Stimulated activated CD8-positive, alpha-beta memory T cell treated with anti-CD3 and anti-CD28 coated beads, Interleukin-2, amount 100 ng/mL, for 1 hour (primary cell): ENCODE measurements around the gene DEFB112.

Experiments used
- DNase-seq, 2 donors: peaks; one replicate each; pipeline ENCODE4 v3.0.0-alpha.2; 2020; ENCODE audit warnings: low read depth in 2 of 2

DEFB112 gene

GRCh38 chr6:50049829-50050228 lies at the start of gene DEFB112:
Gene DEFB112 (minus strand): TSS chr6:50049929. CDS start chr6:50049869, 60 bp downstream.
- no peak for DNase-seq

GRCh38 chr6:50098641-50098993 lies 48.9 kb upstream of the DEFB112 start:
- DNase-seq, result no peak

- DNase-seq, result no peak
These were observed 48.4 kb upstream of the DEFB112 start for GRCh38 chr6:50097966-50098640.

GRCh38 chr6:50096296-50096695 lies 46.6 kb upstream of the DEFB112 start:
- DNase-seq, result no peak

GRCh38 chr6:50093938-50094272 lies 44.2 kb upstream of the DEFB112 start:
- DNase-seq, result no peak

GRCh38 chr6:50093116-50093937 lies 43.6 kb upstream of the DEFB112 start:
- DNase-seq, result no peak

- no peak for DNase-seq
These were observed 41.9 kb upstream of the DEFB112 start for GRCh38 chr6:50091641-50092040.

- DNase-seq, result no peak
These were observed 40.2 kb upstream of the DEFB112 start for GRCh38 chr6:50089911-50090310.

GRCh38 chr6:50087231-50087954 lies 37.7 kb upstream of the DEFB112 start:
- DNase-seq, result no peak

GRCh38 chr6:50077385-50077784 lies 27.7 kb upstream of the DEFB112 start:
- DNase-seq, result no peak

GRCh38 chr6:50076431-50076830 lies 26.7 kb upstream of the DEFB112 start:
- no peak for DNase-seq

GRCh38 chr6:50071921-50072320 lies 22.2 kb upstream of the DEFB112 start:
- no peak for DNase-seq

- DNase-seq, result no peak
These were observed 20.4 kb upstream of the DEFB112 start for GRCh38 chr6:50070101-50070500.

GRCh38 chr6:50062051-50062450 lies 12.3 kb upstream of the DEFB112 start:
- no peak for DNase-seq

GRCh38 chr6:50056242-50056641 lies 6.5 kb upstream of the DEFB112 start:
- no peak for DNase-seq

- DNase-seq, result no peak
These were observed 2.7 kb downstream of the DEFB112 start for GRCh38 chr6:50047026-50047425.

GRCh38 chr6:50030777-50031562 lies 18.8 kb downstream of the DEFB112 start:
- DNase-seq, result no peak

- no peak for DNase-seq
These were observed 19.4 kb downstream of the DEFB112 start for GRCh38 chr6:50030350-50030749.

GRCh38 chr6:50025258-50025657 lies 24.5 kb downstream of the DEFB112 start:
- no peak for DNase-seq

- no peak for DNase-seq
These were observed 27.8 kb downstream of the DEFB112 start, which contains the start of gene DEFB110 for GRCh38 chr6:50021894-50022293. Gene DEFB110 (minus strand): TSS chr6:50021994. CDS start chr6:50021935, 59 bp downstream.

GRCh38 chr6:50007819-50008218 lies 41.9 kb downstream of the DEFB112 start:
- DNase-seq, result no peak

- DNase-seq, result no peak
These were observed 46.6 kb downstream of the DEFB112 start for GRCh38 chr6:50003139-50003538.
